NCI-H2227 (cell line): ENCODE measurements around the gene ELK3.

ENCODE experiments used
- DNase-seq: peaks from one replicate; lab custom pipeline; 2025; ENCODE audit not compliant: unreplicated experiment; lab: John Stamatoyannopoulos, UW

Gene ELK3

GRCh38 chr12:96256672-96257361 is 62.6 kb downstream of the ELK3 start:
- DNase-seq, result no peak

- no peak for DNase-seq
These were observed 63.5 kb downstream of the ELK3 start for GRCh38 chr12:96257550-96258103.

- DNase-seq, result peak; percentile 41
These were observed 64.2 kb downstream of the ELK3 start for GRCh38 chr12:96258104-96258961.

- DNase-seq, result no peak
These were observed 66.1 kb downstream of the ELK3 start for GRCh38 chr12:96260231-96260630.

- DNase-seq, result no peak
These were observed 66.5 kb downstream of the ELK3 start for GRCh38 chr12:96260644-96261043.

- DNase-seq, result no peak
These were observed 67.4 kb downstream of the ELK3 start for GRCh38 chr12:96261557-96261956.

GRCh38 chr12:96263449-96263902 is 69.3 kb downstream of the ELK3 start:
- no peak for DNase-seq

- no peak for DNase-seq
These were observed 71.2 kb downstream of the ELK3 start for GRCh38 chr12:96265400-96265799.

GRCh38 chr12:96265836-96266235 is 71.7 kb downstream of the ELK3 start:
- DNase-seq, result no peak

- DNase-seq, result no peak
These were observed 72.1 kb downstream of the ELK3 start for GRCh38 chr12:96266238-96266637.

- DNase-seq, result no peak
These were observed 77.5 kb downstream of the ELK3 start for GRCh38 chr12:96271469-96272199.

- no peak for DNase-seq
These were observed 80.2 kb downstream of the ELK3 start for GRCh38 chr12:96274331-96274730.

GRCh38 chr12:96285158-96285557 is 91.0 kb downstream of the ELK3 start:
- no peak for DNase-seq

GRCh38 chr12:96289067-96289466 is 94.9 kb downstream of the ELK3 start:
- DNase-seq, result no peak

GRCh38 chr12:96293093-96293492 is 98.9 kb downstream of the ELK3 start:
- no peak for DNase-seq

- no peak for DNase-seq
These were observed 100.7 kb downstream of the ELK3 start for GRCh38 chr12:96294831-96295230.

GRCh38 chr12:96295532-96296160 is 101.5 kb downstream of the ELK3 start:
- DNase-seq, result no peak

GRCh38 chr12:96297504-96297903 is 103.3 kb downstream of the ELK3 start:
- DNase-seq, result no peak

GRCh38 chr12:96300064-96300463 is 105.9 kb downstream of the ELK3 start:
- no peak for DNase-seq

GRCh38 chr12:96301732-96302131 is 107.6 kb downstream of the ELK3 start:
- no peak for DNase-seq
